Hematopoietic multipotent progenitor cell treated with erythropoietin and hydrocortisone succinate and interleukin-3 and kit ligand, for 8 days (in vitro differentiated cells): Measurements from ENCODE around the gene PAQR6.
"Not testable (repeated sequence)": the region's sequence is repeated elsewhere in the genome, so short reads cannot be mapped to it uniquely, and the experiment has no call there.

Experiments used
- DNase-seq: peaks from one replicate; pipeline ENCODE4 v3.0.0-alpha.2; 2015

PAQR6 gene

DNA sequence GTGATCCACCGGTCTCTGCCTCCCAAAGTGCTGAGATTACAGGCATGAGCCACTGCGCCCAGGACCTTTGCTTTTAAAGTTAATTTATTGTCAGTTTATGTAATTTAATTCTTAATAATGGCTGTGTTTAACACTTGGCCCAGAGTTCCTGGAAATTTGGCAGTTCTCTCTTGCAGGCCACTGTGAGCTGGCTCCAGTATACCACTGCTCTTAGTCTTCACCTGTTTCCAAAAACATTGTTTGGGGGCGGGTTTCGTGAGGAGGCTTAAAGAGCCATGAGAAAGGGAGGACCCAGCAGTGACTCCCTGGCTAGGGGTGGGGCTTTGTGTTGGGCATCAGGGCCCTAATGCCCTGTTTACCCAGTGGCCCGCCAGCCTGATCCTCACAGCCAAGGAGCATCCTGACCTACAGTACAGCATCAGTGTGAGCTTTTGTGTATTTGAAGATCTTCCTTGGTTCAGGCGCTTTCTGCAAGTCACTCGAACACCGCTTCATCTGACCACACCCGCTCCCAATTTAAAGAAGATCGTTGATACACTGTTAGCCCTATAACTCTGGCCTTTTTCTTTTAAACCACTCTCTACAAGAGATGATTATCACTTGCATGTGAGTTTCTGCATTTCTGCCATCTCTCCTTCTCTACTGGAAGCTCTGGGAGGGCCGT is 17.9 kb downstream of the PAQR6 start:
- DNase-seq, result peak; percentile 53

DNA sequence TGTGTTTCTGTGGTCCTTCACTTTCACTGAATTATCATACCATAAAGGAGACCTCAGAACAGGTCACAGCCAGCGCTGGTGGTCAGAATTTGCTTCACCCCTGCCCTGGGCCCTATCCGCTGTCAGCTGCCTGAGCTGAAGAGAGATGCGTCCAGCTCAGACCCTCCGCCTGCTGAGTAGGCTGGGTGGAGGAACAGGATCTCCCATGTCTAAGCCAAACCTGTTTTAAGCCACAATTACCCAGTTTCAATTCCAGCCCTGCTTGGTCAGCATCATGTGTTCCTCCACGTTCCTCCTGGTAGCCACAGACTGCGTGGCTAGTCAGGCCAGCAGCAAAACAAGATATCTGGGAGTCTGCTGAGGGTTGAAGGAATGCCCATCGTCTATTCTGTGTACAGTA is 19.4 kb downstream of the PAQR6 start:
- DNase-seq, result no peak

GRCh38 chr1:156226782-156227181 is 21.1 kb downstream of the PAQR6 start:
- DNase-seq, result no peak

DNA sequence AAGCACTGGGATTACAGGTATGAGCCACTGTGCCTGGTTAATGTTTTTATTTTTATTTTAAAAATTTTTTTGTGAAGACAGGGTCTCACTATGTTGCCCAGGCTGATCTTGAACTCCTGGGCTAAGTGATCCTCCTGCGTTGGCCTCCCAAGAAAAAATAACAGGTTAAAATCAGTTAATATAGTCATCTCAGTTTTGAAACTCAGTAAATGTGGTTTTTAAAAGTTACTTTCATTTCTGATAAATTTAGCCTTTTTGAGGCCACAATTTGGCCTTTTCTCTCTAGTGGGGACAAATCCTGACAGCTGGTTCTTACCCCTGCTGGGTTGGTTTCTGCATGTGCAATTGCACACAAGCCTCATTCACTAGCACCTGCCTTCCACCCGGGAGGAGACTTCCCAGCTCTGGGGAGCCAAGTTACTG is 21.7 kb downstream of the PAQR6 start:
- no peak for DNase-seq

DNA sequence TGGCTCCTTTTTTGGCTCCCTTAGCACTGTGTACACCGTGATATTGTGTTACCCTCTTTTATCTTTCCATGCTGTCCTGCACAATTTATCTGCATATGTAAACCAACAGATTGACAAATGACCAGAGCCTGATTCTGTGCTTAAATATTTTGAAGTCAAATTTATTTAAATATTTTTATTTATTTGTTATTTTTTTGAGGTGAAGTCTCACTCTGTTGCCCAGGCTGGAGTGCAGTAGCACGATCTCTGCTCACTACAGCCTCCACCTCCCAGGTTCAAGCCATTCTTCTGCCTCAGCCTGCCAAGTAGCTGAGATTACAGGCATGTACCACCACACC is 22.2 kb downstream of the PAQR6 start:
- no peak for DNase-seq

- no peak for DNase-seq
Observed at GRCh38 chr1:156221986-156222692, 25.7 kb downstream of the PAQR6 start.

DNA sequence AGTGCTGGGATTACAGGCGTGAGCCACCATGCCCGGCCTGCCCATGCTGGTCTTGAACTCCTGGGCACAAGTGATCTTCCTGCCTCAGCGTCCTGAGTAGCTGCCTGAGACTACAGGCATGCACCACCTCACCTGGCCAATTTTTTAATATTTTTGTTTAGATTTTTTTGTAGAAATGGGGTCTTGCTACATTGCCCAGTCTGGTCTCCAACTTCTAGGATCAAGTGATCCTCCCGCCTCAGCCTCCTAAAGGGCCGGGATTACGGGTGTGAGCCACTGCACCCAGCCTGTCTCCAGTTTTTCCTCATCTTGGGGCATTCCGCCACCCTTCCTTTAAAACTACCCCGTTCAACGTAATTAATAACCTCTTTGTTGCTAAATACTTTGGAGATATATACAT is 27.6 kb downstream of the PAQR6 start:
- DNase-seq, result no peak

GRCh38 chr1:156217871-156218270 is 30.0 kb downstream of the PAQR6 start:
- DNase-seq, result peak; percentile 40

DNA sequence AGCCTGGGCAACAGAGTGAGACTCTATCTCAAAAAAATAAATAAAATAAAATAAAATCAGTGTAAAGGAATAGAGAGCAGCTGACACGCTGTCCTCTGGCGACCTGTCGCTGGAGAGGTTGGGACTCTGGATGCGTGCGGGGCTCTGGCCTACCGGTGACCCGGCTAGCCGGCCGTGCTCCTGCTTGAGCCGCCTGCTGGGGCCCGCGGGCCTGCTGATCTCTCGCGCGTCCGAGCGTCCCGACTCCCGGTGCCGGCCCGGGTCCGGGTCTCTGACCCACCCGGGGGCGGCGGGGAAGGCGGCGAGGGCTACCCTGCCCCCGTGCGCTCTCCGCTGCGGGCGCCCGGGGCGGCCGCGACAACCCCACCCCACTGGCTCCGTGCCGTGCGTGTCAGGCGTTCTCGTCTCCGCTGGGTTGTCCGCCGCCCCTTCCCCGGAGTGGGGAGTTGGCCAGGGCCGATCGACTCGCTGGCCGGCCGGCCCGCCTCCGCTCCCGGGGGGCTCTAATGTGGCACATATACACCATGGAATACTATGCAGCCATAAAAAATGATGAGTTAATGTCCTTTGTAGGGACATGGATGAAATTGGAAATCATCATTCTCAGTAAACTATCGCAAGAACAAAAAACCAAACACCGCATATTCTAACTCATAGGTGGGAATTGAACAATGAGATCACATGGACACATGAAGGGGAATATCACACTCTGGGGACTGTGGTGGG is 31.3 kb downstream of the PAQR6 start:
- DNase-seq, result not testable (repeated sequence)

DNA sequence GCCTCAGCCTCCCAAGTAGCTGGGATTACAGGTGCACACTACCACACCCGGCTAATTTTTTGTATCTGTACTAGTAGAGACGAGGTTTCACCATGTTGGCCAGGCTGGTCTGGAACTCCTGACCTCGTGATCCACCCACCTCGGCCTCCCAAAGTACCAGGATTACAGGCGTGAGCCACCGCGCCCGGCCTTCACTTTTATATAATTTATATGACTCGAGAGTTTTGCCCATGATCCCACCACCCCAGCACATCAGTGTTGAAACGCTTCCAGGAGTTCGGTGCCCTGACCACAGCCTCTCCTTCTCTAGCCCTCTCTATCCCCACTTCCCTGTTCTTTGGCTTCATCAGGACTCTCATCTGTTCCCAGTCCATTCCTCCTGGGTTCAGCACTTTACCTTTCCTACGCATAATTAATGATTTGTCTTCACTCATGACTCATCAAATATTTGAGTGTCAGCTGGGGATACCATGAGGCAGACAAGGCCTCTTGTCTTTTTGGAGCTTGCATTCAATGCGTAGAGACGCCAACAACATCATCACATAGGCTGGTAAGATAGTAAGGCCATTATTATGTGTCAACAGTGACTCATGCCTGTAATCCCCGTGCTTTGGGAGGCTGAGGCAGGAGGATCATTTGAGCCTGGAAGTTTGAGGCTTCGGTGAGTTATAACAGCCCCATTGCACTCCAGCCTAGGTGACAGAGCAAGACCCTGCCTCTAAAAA is 33.7 kb downstream of the PAQR6 start:
- peak; percentile 32 for DNase-seq

DNA sequence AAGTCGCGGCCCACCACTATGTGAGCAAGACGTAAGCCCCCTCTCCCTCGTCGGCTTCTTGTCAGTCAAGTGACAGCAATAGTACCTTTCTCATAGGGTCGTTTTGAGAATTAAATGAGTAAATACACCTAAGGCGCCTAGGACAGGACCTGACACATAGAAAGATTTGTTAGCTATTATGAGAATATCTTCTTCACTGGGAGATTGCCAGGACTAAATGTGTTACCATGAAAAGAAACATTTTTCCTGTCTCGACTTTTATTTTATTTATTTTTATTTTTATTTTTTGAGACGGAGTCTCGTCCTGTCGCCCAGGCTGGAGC is 34.3 kb downstream of the PAQR6 start:
- DNase-seq, result no peak

- peak; percentile 96 for DNase-seq
Observed at GRCh38 chr1:156212833-156213643, 34.8 kb downstream of the PAQR6 start, which contains the start of gene PMF1. Gene PMF1 (plus strand): TSS chr1:156213007. CDS start chr1:156213016, 9 bp downstream.

GRCh38 chr1:156212130-156212529 is 35.7 kb downstream of the PAQR6 start:
- DNase-seq, result no peak

GRCh38 chr1:156211243-156211642 is 36.6 kb downstream of the PAQR6 start:
- DNase-seq, result no peak

DNA sequence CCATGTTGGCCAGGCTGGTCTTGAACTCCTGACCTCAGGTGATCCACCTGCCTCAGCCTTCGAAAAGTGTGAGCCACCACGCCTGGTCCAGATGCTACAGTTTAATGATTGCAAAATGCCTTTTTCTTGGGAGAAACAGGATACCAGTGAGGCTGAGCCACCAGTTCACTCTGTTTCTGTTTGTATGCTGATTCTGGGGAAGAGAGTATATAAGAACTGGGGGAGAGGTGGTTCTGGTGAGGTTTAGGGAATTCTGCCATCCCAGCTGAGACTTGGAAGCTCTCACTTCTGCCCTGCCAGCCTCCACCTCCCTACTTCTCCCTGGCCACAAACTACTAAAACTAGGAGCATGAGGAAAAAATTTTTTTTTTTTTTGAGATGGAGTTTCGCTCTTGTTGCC is 43.2 kb downstream of the PAQR6 start:
- DNase-seq, result no peak

GRCh38 chr1:156203331-156203730 is 44.5 kb downstream of the PAQR6 start:
- no peak for DNase-seq

GRCh38 chr1:156200044-156200443 is 47.8 kb downstream of the PAQR6 start:
- no peak for DNase-seq

- no peak for DNase-seq
Observed at GRCh38 chr1:156198831-156199349, 49.0 kb downstream of the PAQR6 start.

DNA sequence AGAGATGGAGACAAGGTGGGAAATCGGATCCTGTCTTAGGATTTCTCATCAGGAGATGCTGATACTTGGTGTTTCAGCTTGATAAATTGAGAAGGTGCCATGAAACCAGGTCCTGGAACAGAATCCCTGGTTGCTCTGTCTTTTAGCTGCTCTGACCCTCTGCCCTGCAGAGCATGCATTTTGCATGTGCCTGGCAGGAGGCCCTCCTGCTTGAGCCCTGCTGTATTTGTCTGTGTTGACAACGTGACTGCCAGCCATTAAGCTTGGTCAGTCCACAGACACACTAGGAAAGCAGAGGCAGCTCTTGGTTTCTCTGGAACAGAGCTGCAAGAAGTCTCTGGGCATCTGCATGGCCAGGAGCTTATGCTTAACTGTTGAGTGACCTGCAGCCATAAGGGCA is 51.4 kb downstream of the PAQR6 start:
- DNase-seq, result no peak

DNA sequence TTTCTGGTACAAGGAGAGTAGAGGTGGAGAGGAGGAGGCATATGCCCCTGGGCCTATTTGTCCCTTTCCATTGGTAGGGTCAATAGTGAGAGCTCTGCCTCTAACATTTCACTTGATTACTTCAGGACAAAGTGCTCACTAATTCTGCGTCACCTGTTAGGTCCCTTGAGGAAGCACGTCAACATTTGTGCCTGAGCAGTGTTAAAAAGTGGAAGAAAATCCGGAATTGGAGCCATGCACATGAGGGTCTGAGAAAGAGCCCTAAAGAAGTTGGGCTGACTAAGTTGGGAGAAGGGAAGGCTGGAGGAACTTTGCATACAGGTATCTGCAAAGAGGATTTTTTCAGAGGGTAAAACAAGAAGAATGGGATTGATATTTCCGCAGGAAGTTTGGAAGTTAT is 52.0 kb downstream of the PAQR6 start:
- no peak for DNase-seq

GRCh38 chr1:156194300-156194652 is 53.6 kb downstream of the PAQR6 start:
- no peak for DNase-seq

GRCh38 chr1:156193488-156194299 is 54.2 kb downstream of the PAQR6 start, which contains the start of gene SLC25A44:
Gene SLC25A44 (plus strand): TSS chr1:156194104. CDS start chr1:156199848, 5,744 bp downstream.
- DNase-seq, result peak; percentile 99
